Measurements from ENCODE around the gene SETD2. TPM values are rescaled to one million over a fixed set of nuclear protein-coding genes. Genes with fewer than 3 reads are reported as not detected.
A peak's percentile ranks its signal among the peaks of the same experiment; 100 is the strongest.

Gene SETD2
- total RNA-seq, 1 donor from 2014 or later = 21.3 TPM

- no peak for TF ChIP-seq CTCF (conservative IDR thresholded peaks at IDR 0.05; ENCODE audit: low read depth, low read length)
- no peak for DNase-seq (ENCODE audit: low read depth)
- no peak overlapping the region for H3K4me3 ChIP-seq (ENCODE audit: low read depth, low read length)
Measured at GRCh38 chr3:46982546-46982945, 181.4 kb downstream of the SETD2 start.

GRCh38 chr3:46981932-46982471, 181.9 kb downstream of the SETD2 start:
- DNase-seq (ENCODE audit: low read depth) = no peak
- no peak overlapping the region for H3K4me3 ChIP-seq (ENCODE audit: low read depth, low read length)
- no peak for TF ChIP-seq CTCF (conservative IDR thresholded peaks at IDR 0.05; ENCODE audit: low read depth, low read length)

GRCh38 chr3:46979958-46980497, 183.9 kb downstream of the SETD2 start:
- no peak for TF ChIP-seq CTCF (conservative IDR thresholded peaks at IDR 0.05; ENCODE audit: low read depth, low read length)
- peak overlapping the region; percentile 74 for H3K4me3 ChIP-seq (ENCODE audit: low read depth, low read length)
- DNase-seq (ENCODE audit: low read depth) = no peak

GRCh38 chr3:46978985-46979944, 184.6 kb downstream of the SETD2 start, which contains the start of gene NBEAL2:
Gene NBEAL2 (plus strand): TSS chr3:46979666. CDS start chr3:46979862, 196 bp downstream.
- no peak for DNase-seq (ENCODE audit: low read depth)
- TF ChIP-seq CTCF (conservative IDR thresholded peaks at IDR 0.05; ENCODE audit: low read depth, low read length) = no peak
- peak within 1 kb of the TSS; percentile 74 for H3K4me3 ChIP-seq (ENCODE audit: low read depth, low read length)

GRCh38 chr3:46978381-46978780, 185.5 kb downstream of the SETD2 start:
- H3K4me3 ChIP-seq (ENCODE audit: low read depth, low read length) = no peak overlapping the region
- DNase-seq (ENCODE audit: low read depth) = no peak
- TF ChIP-seq CTCF (conservative IDR thresholded peaks at IDR 0.05; ENCODE audit: low read depth, low read length) = no peak

GRCh38 chr3:46977811-46978195, 186.1 kb downstream of the SETD2 start:
- no peak for TF ChIP-seq CTCF (conservative IDR thresholded peaks at IDR 0.05; ENCODE audit: low read depth, low read length)

More at GRCh38 chr3:46977811-46978195, 186.1 kb downstream of the SETD2 start:
- H3K4me3 ChIP-seq (ENCODE audit: low read depth, low read length) = no peak overlapping the region
- DNase-seq (ENCODE audit: low read depth) = no peak
